Stomach smooth muscle (tissue), 2 donors: Measurements from ENCODE around the gene NUP43.

Experiments used
- H3K27ac ChIP-seq: one replicate; pipeline ENCODE4 v1.7.0; 2013; ENCODE audit warnings: mild to moderate bottlenecking, low read length, inconsistent platforms
- H3K27me3 ChIP-seq, 2 donors: one replicate each; pipeline ENCODE4 v1.7.0; 2013; ENCODE audit warnings: low read length in 2 of 2; ENCODE audit not compliant: insufficient read depth in 2 of 2, control insufficient read depth in 1 of 2
- H3K36me3 ChIP-seq, 2 donors: one replicate each; pipeline ENCODE4 v1.7.0; 2013; ENCODE audit warnings: low read length in 2 of 2; ENCODE audit not compliant: control insufficient read depth in 2 of 2, insufficient read depth in 2 of 2
- H3K4me1 ChIP-seq: one replicate; pipeline ENCODE4 v1.7.0; 2013; ENCODE audit warnings: low read length; ENCODE audit not compliant: control insufficient read depth, insufficient read depth
- H3K4me3 ChIP-seq, 2 donors: one replicate each; pipeline ENCODE4 v1.7.0; 2013; ENCODE audit warnings: low read length in 2 of 2
- H3K9ac ChIP-seq, 2 donors: one replicate each; pipeline ENCODE4 v1.7.0; 2013; ENCODE audit warnings: low read length in 2 of 2, mild to moderate bottlenecking in 1 of 2
- H3K9me3 ChIP-seq, 2 donors: one replicate each; pipeline ENCODE4 v1.7.0; 2013; ENCODE audit warnings: low read length in 2 of 2; ENCODE audit not compliant: control insufficient read depth in 2 of 2
- donor health status: healthy.
- donor health status: Pancreatic carcinoma.

Gene NUP43, protein sequence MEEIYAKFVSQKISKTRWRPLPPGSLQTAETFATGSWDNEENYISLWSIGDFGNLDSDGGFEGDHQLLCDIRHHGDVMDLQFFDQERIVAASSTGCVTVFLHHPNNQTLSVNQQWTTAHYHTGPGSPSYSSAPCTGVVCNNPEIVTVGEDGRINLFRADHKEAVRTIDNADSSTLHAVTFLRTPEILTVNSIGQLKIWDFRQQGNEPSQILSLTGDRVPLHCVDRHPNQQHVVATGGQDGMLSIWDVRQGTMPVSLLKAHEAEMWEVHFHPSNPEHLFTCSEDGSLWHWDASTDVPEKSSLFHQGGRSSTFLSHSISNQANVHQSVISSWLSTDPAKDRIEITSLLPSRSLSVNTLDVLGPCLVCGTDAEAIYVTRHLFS

DNA sequence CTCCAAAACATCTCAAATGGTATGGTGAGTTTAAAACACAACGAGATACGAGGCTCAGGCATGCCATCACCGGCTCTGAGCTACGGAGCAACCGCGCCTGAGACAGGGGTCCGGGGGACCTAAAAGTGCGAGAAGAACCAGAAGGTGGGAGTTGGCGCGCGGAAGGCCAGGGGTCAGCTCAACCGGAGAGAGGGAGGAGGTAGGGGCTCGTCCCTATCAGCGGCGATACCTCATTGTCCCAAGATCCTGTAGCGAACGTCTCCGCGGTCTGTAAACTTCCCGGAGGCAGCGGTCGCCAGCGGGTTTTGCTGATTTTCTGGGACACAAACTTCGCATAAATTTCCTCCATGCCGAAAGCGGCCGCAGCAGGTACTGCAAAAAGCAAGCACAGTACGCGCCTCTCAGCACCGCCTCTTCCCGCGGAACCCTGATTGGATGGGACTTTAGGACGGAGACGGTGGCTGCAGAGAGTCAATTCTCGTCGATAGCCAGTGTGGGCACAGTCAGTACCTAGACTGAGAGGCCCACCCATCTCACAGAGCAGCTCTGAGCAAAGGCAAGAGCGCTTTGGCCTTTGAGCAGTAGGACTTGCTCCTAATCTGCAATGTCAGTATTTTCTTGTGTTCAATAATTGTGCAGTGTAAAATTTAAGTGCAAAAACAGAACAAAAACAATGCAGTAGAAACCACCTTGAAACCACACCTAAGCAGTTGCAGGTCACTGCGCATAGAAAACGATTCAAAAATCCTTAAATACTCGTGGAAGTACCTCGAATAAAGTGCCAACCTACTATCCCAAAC, at the start of gene NUP43:
Gene NUP43 (minus strand): TSS at position 383 of the 800 bp plus-strand sequence. CDS start 34 bp downstream, at position 349.
- H3K4me1 ChIP-seq: peaks cover 22% of the 10 kb centered on the region
- no peaks in the 10 kb centered on the region for H3K27me3 ChIP-seq
- H3K4me3 ChIP-seq: peak within 1 kb of the TSS; percentile 95 to 99
- H3K9me3 ChIP-seq: no peaks in the 10 kb centered on the region
- peak within 1 kb of the TSS; percentile 67 for H3K27ac ChIP-seq
- H3K9ac ChIP-seq: peak within 1 kb of the TSS; percentile 94 to 97
- H3K36me3 ChIP-seq: peaks cover 7% of the 10 kb centered on the region in 2 donors

DNA sequence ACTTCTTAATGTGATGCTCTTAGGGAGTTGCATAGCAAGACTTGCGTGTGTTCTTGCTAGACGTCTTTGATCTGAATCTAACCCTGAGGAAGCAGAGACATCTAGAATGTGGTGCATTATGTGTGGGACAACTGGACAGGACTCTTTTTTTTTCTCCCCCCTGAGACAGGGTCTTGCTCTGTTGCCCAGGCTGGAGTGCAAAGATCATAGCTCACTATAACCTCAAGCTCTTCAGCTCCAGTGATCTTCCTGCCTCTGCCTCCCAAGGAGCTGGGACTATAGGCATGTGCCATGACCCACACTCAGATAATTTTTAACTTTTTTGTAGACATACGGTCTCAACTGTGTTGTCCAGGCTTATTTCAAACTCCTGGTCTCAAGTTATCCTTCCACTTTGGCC, 37.2 kb upstream of the NUP43 start:
- no peaks in the 10 kb centered on the region for H3K27me3 ChIP-seq
- no peaks in the 10 kb centered on the region for H3K4me1 ChIP-seq
- H3K4me3 ChIP-seq: no peak overlapping the region
- no peak overlapping the region for H3K27ac ChIP-seq
- peaks cover 7 to 9% of the 10 kb centered on the region in 2 donors for H3K36me3 ChIP-seq
- H3K9me3 ChIP-seq: no peaks in the 10 kb centered on the region
- no peak overlapping the region for H3K9ac ChIP-seq

DNA sequence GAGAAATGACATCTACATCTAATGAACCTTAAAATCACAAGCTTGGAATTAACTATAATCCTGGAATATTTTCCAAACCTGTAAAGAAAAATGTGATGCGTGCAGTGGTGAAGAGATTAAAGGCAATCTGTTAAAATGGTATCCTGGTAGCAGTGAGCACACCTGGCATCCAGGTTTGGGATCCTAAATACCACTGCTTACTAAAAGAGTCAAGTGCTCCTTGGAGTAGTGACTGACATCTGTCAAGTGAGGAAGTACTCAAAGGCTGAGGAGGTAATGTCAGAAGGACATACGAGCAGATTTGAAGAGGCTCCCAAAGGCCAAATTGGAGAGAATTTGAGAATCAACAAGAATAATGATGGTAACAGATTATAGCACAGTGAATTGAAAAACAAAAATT, 36.0 kb upstream of the NUP43 start:
- Histone ChIP-seq H3K36me3 (peaks cover 7 to 9% of the 10 kb centered on the region in 2 donors), H3K4me3 (no peak overlapping the region), H3K9me3 (no peaks in the 10 kb centered on the region), H3K27ac (no peak overlapping the region), H3K9ac (no peak overlapping the region), H3K27me3 (no peaks in the 10 kb centered on the region), H3K4me1 (no peaks in the 10 kb centered on the region)

DNA sequence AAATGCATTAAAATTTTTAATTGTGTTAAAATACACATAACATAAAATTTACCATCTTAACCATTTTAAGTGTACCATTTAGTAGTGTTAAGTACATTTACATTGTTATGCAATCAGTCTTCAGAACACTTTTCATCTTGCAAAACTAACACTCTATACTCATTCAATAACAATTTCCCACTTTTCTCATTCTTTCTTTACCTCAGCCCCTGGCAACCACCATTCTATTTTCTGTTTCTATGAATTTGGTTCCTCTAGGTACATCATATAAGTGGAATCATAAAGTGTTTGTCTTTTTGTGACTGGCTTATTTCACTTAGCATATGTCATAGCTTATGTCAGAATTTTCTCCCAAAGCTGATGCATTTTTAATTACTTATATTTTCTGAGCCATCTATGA, 35.4 kb upstream of the NUP43 start:
- Histone ChIP-seq H3K4me3 (no peak overlapping the region), H3K27me3 (no peaks in the 10 kb centered on the region), H3K36me3 (peaks cover 7 to 9% of the 10 kb centered on the region in 2 donors), H3K9me3 (no peaks in the 10 kb centered on the region), H3K27ac (no peak overlapping the region), H3K9ac (no peak overlapping the region), H3K4me1 (no peaks in the 10 kb centered on the region)

DNA sequence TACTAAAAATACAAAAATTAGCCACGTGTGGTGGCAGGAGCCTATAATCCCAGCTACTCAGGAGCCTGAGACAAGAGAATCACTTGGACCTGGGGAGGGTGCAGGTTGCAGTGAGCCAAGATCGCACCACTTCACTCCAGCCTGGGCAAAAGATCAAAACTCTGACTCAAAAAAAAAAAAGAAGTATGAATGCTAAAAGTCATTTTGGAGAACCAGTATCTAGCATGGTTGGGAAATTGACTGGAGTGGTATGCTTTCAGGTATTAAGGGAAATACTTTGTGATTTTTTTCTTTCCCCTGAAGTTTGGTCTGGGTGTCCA, 33.3 kb upstream of the NUP43 start:
- H3K36me3 ChIP-seq: peaks cover 7 to 17% of the 10 kb centered on the region in 2 donors
- no peak overlapping the region for H3K27ac ChIP-seq

DNA sequence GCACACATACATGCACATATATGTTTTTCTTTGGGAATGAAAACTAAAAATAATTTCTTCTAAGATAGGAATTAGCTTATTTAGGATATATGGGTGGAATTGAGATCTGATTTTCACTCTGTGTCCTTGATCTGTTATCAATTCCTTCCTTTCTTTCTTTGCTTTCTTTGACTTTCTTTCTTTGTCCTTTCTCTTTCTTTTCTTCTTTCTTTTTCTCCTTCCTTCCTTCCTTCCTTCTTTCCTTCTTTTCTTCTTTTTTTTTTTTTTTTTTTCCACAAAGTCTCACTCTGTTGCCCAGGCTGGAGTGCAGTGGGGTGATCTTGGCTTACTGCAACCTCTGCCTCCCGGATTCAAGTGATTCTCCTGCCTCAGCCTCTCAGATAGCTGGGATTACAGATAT, 31.3 kb upstream of the NUP43 start:
- Histone ChIP-seq H3K9ac (no peak overlapping the region), H3K27ac (no peak overlapping the region), H3K9me3 (no peaks in the 10 kb centered on the region), H3K36me3 (peaks cover 5 to 11% of the 10 kb centered on the region in 2 donors), H3K4me1 (no peaks in the 10 kb centered on the region), H3K27me3 (no peaks in the 10 kb centered on the region), H3K4me3 (no peak overlapping the region)

More for the DNA sequence above, 33.3 kb upstream of the NUP43 start:
- H3K9me3 ChIP-seq: no peaks in the 10 kb centered on the region
- no peaks in the 10 kb centered on the region for H3K27me3 ChIP-seq
- no peaks in the 10 kb centered on the region for H3K4me1 ChIP-seq
- no peak overlapping the region for H3K9ac ChIP-seq
- no peak overlapping the region for H3K4me3 ChIP-seq

DNA sequence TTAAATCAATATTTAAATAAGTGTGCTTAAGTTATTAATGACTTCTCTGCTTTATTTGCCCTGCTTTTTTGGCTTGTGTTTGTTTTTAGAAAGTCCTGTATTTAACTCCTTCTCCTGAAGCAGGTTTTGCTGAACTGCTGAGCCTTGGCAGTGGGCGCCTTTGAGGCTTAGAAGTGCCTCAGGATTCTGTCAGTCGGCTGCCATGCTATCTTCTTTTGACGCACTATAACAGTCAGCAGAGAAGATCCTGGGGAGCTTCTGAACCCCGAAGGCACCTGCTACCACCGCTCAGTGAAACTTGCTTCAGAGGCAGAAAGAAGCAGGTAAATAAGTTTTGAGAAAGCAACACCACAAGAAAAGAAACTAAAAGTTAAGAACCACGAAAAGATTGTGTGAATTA, 25.6 kb upstream of the NUP43 start:
- no peaks in the 10 kb centered on the region for H3K9me3 ChIP-seq
- H3K27me3 ChIP-seq: no peaks in the 10 kb centered on the region
- H3K4me1 ChIP-seq: no peaks in the 10 kb centered on the region
- no peak overlapping the region for H3K27ac ChIP-seq
- peaks cover 8 to 13% of the 10 kb centered on the region in 2 donors for H3K36me3 ChIP-seq
- H3K9ac ChIP-seq: no peak overlapping the region
- no peak overlapping the region for H3K4me3 ChIP-seq

DNA sequence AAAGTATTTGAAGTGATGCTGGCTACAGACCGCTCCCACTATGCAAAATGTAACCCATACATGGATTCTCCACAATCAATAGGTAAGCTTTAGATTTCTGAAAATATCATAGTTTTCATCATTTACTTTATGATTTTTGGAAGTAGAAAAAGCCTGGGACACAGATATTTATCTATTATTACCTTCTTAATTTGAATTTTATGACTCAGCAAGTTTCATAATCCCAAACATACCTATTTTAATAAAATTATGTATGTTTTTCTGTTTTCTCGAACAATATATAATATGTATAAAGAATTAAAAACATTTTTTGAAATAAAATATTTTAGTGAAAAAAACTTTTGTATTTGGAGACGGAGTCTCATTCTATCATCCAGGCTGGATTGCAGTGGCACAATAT, 24.9 kb upstream of the NUP43 start:
- peaks cover 8 to 14% of the 10 kb centered on the region in 2 donors for H3K36me3 ChIP-seq

DNA sequence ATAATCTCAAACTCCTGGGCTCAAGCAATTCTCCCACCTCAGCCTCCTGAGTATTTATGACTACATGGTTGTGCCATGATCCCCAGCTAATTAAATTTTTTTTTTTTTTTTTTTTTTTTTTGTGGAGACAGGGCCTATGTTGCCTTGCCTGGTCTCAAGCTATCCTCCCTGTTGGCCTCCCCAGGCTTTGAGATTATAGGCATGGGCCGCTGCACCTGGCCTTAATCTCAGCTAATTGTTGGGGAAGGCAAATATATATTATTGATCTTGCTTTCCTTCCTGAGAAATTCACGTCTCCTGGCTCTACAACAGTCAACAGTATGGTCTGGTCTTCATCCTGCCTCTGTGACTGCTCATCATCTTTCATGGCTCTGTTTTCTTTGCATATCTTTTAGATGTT, 23.3 kb upstream of the NUP43 start:
- no peaks in the 10 kb centered on the region for H3K27me3 ChIP-seq
- peaks cover 0 to 2% of the 10 kb centered on the region in 2 donors for H3K9me3 ChIP-seq
- no peak overlapping the region for H3K4me3 ChIP-seq
- H3K27ac ChIP-seq: no peak overlapping the region
- no peak overlapping the region for H3K9ac ChIP-seq
- peaks cover 8 to 13% of the 10 kb centered on the region in 2 donors for H3K36me3 ChIP-seq
- no peaks in the 10 kb centered on the region for H3K4me1 ChIP-seq

More for the DNA sequence above, 24.9 kb upstream of the NUP43 start:
- H3K9ac ChIP-seq: no peak overlapping the region
- no peaks in the 10 kb centered on the region for H3K4me1 ChIP-seq
- H3K27ac ChIP-seq: no peak overlapping the region
- no peaks in the 10 kb centered on the region for H3K9me3 ChIP-seq
- H3K4me3 ChIP-seq: no peak overlapping the region
- H3K27me3 ChIP-seq: no peaks in the 10 kb centered on the region

DNA sequence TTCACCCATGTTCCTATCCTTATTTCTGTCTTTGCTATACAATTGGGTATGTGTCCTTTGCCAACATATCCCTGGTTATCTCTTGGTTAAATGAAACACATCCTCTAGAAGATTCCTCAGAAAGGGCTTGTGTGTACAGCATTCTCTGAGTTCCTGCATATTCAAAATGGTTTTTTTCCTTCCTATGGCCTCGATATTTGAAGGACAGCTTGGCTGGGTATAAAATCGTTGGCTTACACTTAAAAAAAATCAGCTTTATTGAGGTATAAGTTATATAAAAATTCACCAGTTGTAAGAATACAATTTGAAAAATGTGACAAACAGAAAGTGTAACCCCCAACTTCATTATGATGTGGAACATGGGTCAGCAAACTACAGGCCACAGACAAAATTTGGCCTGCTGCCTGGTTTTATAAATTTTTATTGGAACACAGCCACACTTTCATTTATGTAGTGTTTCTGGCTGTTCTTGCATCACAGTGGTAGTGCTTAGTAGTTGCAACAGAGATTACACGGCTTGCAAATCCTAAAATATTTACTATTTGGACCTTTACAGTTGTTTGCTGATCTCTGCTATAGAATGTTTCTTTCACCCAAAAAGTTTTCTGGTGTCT, 19.9 kb upstream of the NUP43 start:
- Histone ChIP-seq H3K4me1 (no peaks in the 10 kb centered on the region), H3K27ac (no peak overlapping the region), H3K9me3 (peaks cover 0 to 2% of the 10 kb centered on the region in 2 donors), H3K36me3 (peaks cover 0 to 9% of the 10 kb centered on the region in 2 donors), H3K4me3 (no peak overlapping the region), H3K27me3 (no peaks in the 10 kb centered on the region), H3K9ac (no peak overlapping the region)
